Thoracic aorta (tissue), 2 donors: ENCODE data around the gene PPP2R5C. TPM values are rescaled to one million over a fixed set of nuclear protein-coding genes. Genes with fewer than 3 reads are reported as not detected.

ENCODE experiments used
- ATAC-seq: fragments of 150-250 bp; one replicate; pipeline ENCODE4 v1.8.0; 2017; ENCODE audit warnings: low read depth; ENCODE audit not compliant: insufficient number of reproducible peaks, low FRiP score
- DNase-seq: peaks from one replicate; pipeline ENCODE4 v3.0.0-alpha.2; 2020; ENCODE audit warnings: low spot score
- H3K27ac ChIP-seq, 2 donors: fragments of 200-600 bp; sonication (generic); 1 replicate in 1 of 2; 2 replicates in 1 of 2; pipeline ENCODE4 v1.5.1; 2016; ENCODE audit warnings: mild to moderate bottlenecking in 2 of 2, moderate library complexity in 2 of 2
- H3K27me3 ChIP-seq: fragments of 200-600 bp; sonication (generic); replicated peaks from 2 replicates; pipeline ENCODE4 v1.6.0; 2016; ENCODE audit warnings: mild to moderate bottlenecking; ENCODE audit not compliant: insufficient read depth
- H3K36me3 ChIP-seq: fragments of 200-600 bp; sonication (generic); one replicate; pipeline ENCODE4 v1.5.1; 2016
- H3K4me1 ChIP-seq, 2 donors: fragments of 200-600 bp; sonication (generic); 1 replicate in 1 of 2; 2 replicates in 1 of 2; pipeline versions ENCODE4 v1.5.1 to v1.6.0; 2016; ENCODE audit warnings: low read depth in 2 of 2, mild to moderate bottlenecking in 1 of 2; ENCODE audit not compliant: control insufficient read depth in 1 of 2
- H3K4me3 ChIP-seq: fragments of 200-600 bp; sonication (generic); 2 replicates; pipeline ENCODE4 v1.5.1; 2016; ENCODE audit warnings: mild to moderate bottlenecking
- H3K9me3 ChIP-seq: fragments of 200-600 bp; sonication (generic); 2 replicates; pipeline ENCODE4 v1.5.1; 2016
- CTCF ChIP-seq: fragments of 200-600 bp; sonication (generic); IDR thresholded peaks from one replicate; pipeline ENCODE4 v1.5.1; 2019; ENCODE audit warnings: antibody characterized with exemption
- total RNA-seq, 2 donors: library from RNA; depleted of rRNA; stranded (reverse); fragments of >200 nt; gene quantifications; one replicate each; pipeline versions ENCODE4 v1.1.0 to v1.2.3, GENCODE V29; 2016

PPP2R5C gene
- total RNA-seq, 2 donors from 2014 or later = 97.2 to 341 TPM

- TF ChIP-seq CTCF = no peak
Measured at GRCh38 chr14:101905614-101906013, 144.1 kb downstream of the PPP2R5C start.

GRCh38 chr14:101906645-101907044, 145.1 kb downstream of the PPP2R5C start:
- no peak for DNase-seq
- no peak for ATAC-seq
- no peak for TF ChIP-seq CTCF
- no peaks in the 10 kb centered on the region for H3K27me3 ChIP-seq
- no peak overlapping the region for H3K27ac ChIP-seq
- H3K4me1 ChIP-seq = no peaks in the 10 kb centered on the region
- H3K36me3 ChIP-seq = peaks cover 64% of the 10 kb centered on the region
- no peak overlapping the region for H3K4me3 ChIP-seq
- H3K9me3 ChIP-seq = no peaks in the 10 kb centered on the region

More at GRCh38 chr14:101905614-101906013, 144.1 kb downstream of the PPP2R5C start:
- Histone ChIP-seq H3K27me3 (no peaks in the 10 kb centered on the region), H3K27ac (no peak overlapping the region), H3K9me3 (no peaks in the 10 kb centered on the region), H3K4me1 (no peaks in the 10 kb centered on the region), H3K36me3 (peaks cover 69% of the 10 kb centered on the region), H3K4me3 (no peak overlapping the region)
- no peak for DNase-seq
- no peak for ATAC-seq

GRCh38 chr14:101907619-101908018, 146.1 kb downstream of the PPP2R5C start:
- Histone ChIP-seq H3K9me3 (no peaks in the 10 kb centered on the region), H3K27ac (no peak overlapping the region), H3K36me3 (peaks cover 55% of the 10 kb centered on the region), H3K27me3 (no peaks in the 10 kb centered on the region), H3K4me3 (no peak overlapping the region), H3K4me1 (no peaks in the 10 kb centered on the region)
- no peak for TF ChIP-seq CTCF
- ATAC-seq = no peak
- DNase-seq = no peak

- TF ChIP-seq CTCF = no peak
- Histone ChIP-seq H3K27ac (no peak overlapping the region), H3K4me1 (no peaks in the 10 kb centered on the region), H3K4me3 (no peak overlapping the region), H3K36me3 (peaks cover 51% of the 10 kb centered on the region), H3K9me3 (no peaks in the 10 kb centered on the region), H3K27me3 (no peaks in the 10 kb centered on the region)
- no peak for DNase-seq
- ATAC-seq = no peak
Measured at GRCh38 chr14:101908795-101909194, 147.3 kb downstream of the PPP2R5C start.

- H3K9me3 ChIP-seq = no peaks in the 10 kb centered on the region
- no peak overlapping the region for H3K4me3 ChIP-seq
- no peaks in the 10 kb centered on the region for H3K4me1 ChIP-seq
- peaks cover 58% of the 10 kb centered on the region for H3K36me3 ChIP-seq
- H3K27me3 ChIP-seq = no peaks in the 10 kb centered on the region
- ATAC-seq (no peak), DNase-seq (no peak)
- no peak for TF ChIP-seq CTCF
- no peak overlapping the region for H3K27ac ChIP-seq
Measured at GRCh38 chr14:101909371-101910096, 148.0 kb downstream of the PPP2R5C start.
